ENCODE results near the gene CMTM4. TPM values are rescaled to one million over a fixed set of nuclear protein-coding genes. Genes with fewer than 3 reads are reported as not detected.
"Not testable (repeated sequence)": the region's sequence is repeated elsewhere in the genome, so short reads cannot be mapped to it uniquely, and the experiment has no call there.

The CMTM4 gene
- polyA plus RNA-seq, 4 donors, result 21.0 to 67.0 (median 62.7) TPM

DNA sequence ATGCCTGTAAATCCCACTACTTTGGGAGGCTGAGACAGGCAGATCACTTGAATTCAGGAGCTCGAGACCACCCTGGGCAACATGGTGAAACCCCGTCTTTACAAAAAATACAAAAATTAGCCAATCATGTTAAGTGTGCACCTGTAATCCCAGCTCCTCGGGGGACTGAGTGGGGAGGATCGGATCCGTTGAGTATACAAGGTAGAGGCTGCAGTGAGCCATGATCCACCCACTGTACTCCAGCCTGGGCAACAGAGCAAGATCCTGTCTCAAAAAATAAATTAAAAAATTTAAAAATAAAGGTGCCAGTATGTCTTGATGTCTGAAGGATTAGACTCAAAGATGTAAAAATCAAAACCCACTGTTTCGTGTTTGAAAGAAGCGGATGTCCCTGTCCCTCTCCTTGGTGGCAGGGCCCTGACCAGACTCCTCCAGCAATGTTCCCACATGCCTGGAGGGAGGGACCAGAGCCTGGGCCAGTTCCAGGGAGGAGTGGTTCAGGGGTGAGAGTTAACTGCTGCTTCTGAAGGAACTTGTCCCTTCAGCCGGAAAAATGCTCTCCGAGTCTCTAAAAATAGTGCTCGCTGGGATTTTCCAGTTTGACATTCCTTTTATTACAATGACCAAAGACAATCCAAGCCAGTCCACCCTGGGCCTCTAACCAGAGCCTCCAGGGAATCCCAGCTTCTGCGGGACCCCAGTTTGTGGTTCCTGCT lies 9.4 kb upstream of the CMTM4 start:
- DNase-seq (ENCODE audit: low read depth in 4 of 4, low spot score in 3 of 4), result no peak

DNA sequence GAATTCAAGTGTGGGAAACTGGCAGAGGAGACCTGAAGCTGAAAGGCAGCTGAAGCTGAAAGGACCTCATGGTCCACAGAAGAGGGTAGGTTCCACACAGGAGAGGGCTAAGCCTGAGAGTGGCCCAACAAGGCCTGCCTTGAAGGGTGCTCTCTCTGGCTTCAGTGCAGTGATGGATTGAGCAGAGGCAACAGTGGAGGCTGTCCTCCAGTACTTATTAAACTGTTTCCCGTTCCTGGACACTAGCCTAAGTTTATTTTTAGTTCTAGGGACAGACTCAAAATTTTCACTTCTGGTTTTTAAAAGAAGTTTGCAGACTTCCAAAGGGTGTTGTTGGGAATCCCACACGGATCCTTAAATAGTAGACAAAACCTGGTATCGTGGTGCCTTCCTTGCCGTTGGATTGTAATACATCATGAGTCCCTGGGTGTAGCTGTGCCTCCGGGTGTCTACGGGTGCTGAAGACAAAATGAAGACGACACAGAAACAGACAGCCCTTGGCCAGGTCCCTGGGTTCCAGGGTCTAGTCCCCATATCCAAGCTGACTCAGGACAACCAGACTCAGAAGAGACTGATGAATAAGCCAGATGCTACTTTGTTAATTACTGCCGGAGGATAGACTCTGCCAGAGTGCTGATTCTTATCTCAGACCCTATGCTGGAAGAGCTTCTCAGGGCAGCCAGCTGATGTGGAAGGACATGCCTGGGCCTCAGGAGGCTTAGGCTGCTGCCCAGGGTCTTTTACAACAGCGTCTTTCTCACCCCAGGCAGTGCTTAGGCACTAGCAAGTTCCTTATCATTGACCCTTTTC lies 7.1 kb upstream of the CMTM4 start:
- no peak for DNase-seq (ENCODE audit: low read depth in 4 of 4, low spot score in 3 of 4)

DNA sequence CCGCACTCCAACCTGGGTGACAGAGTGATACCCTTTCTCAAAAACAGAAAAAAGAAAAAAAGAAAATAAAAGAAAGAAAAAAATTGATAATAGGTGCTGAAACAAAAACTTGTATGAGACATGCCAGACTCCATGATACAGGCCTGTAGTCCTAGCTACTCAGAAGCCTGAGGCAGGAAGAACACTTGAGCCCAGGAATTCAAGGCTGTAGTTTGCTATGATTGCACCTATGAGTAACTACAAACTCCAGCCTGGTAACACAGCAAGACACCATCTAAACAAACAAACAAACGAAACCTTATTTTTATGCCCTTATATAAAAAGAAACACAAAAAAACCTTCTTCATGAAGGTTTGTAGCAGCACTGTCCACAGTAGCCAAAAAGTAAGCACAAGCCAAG lies 5.0 kb upstream of the CMTM4 start:
- no peak for DNase-seq (ENCODE audit: low read depth in 4 of 4, low spot score in 3 of 4)

GRCh38 chr16:66701026-66701425 lies 4.5 kb upstream of the CMTM4 start:
- no peak for DNase-seq (ENCODE audit: low read depth in 4 of 4, low spot score in 3 of 4)

- no peak for DNase-seq (ENCODE audit: low read depth in 4 of 4, low spot score in 3 of 4)
Observed at GRCh38 chr16:66699898-66700297, 3.4 kb upstream of the CMTM4 start.

GRCh38 chr16:66698046-66698445 lies 1.5 kb upstream of the CMTM4 start:
- DNase-seq (ENCODE audit: low read depth in 4 of 4, low spot score in 3 of 4), result no peak

GRCh38 chr16:66695935-66696668 lies 441 bp downstream of the CMTM4 start:
- no peak for DNase-seq (ENCODE audit: low read depth in 4 of 4, low spot score in 3 of 4)

DNA sequence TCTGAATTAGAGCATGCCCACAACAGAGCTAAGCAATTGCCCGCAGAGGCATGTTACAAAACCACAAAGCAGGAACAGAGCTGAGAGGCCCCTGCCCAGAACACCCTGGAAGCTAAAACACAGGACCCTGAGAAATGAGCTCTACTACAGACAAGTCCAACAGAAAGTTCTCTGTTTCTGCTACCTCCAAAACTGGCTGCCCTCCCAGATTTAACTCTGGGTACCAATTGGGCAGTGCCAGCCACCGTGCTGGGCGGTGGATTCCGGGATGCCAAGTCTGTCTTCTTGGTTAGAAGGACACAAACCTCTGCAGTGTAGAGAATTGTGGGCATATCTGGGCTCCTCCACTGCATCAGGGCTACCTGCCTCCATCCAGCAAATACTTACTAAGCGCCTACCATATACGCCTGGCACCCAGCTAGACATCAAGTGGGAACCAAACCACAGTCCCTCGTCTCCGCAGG lies 1.0 kb downstream of the CMTM4 start:
- no peak for DNase-seq (ENCODE audit: low read depth in 4 of 4, low spot score in 3 of 4)

GRCh38 chr16:66693149-66693548 lies 3.4 kb downstream of the CMTM4 start:
- no peak for DNase-seq (ENCODE audit: low read depth in 4 of 4, low spot score in 3 of 4)

GRCh38 chr16:66692341-66692740 lies 4.2 kb downstream of the CMTM4 start:
- no peak for DNase-seq (ENCODE audit: low read depth in 4 of 4, low spot score in 3 of 4)

DNA sequence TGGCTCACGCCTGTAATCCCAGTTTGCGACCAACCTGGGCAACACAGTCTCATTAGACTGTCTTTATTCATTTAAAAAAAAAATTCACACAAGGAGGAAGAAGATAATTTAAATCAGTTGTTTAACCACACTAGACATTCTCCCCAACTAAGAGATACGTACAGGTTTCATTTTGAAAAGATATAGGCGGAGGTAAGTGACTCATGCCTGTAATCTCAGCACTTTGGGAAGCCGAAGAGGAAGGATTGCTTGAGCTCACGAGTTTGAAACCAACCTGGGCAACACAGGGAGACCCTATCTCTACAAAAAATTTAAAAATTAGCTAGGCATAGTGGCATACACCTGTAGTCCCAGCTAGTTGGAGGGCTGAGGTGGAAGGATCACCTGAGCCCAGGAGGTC lies 5.3 kb downstream of the CMTM4 start:
- DNase-seq (ENCODE audit: low read depth in 4 of 4, low spot score in 3 of 4), result no peak

DNA sequence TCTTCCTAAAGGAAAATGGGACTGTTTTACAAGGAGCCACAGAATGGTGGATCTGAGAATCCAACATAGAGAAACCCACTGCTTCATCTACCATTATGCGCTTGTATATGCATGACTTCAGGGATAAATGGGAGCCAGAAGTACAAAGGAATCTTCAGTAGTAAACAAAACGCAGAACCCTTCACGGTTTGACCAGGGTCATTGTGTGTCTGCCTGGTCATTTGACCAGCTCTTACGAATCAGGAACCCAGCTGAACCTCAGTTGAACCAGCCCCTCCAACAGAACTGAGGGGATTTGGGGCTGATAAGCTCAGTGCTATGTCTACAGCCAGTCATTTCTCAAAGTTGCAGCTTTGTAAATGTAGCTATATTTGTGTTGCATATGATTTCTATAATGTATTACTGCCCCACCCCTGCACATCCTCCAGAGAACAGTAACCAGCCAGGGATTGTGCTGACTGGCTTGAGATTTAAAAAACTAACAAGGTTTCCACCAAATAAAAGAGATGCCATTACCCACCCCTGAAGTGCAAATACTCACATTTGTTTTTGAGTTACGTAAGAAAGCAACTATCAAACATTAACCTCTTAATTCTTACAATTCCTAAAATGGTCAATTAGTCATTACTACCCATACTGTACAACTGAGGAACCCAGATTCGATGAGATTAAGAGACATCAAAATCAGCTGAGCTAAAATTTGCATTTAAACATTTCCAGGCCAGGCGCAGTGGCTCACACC lies 6.3 kb downstream of the CMTM4 start:
- DNase-seq (ENCODE audit: low read depth in 4 of 4, low spot score in 3 of 4), result no peak

- DNase-seq (ENCODE audit: low read depth in 4 of 4, low spot score in 3 of 4), result no peak
Observed at GRCh38 chr16:66689282-66689681, 7.3 kb downstream of the CMTM4 start.

DNA sequence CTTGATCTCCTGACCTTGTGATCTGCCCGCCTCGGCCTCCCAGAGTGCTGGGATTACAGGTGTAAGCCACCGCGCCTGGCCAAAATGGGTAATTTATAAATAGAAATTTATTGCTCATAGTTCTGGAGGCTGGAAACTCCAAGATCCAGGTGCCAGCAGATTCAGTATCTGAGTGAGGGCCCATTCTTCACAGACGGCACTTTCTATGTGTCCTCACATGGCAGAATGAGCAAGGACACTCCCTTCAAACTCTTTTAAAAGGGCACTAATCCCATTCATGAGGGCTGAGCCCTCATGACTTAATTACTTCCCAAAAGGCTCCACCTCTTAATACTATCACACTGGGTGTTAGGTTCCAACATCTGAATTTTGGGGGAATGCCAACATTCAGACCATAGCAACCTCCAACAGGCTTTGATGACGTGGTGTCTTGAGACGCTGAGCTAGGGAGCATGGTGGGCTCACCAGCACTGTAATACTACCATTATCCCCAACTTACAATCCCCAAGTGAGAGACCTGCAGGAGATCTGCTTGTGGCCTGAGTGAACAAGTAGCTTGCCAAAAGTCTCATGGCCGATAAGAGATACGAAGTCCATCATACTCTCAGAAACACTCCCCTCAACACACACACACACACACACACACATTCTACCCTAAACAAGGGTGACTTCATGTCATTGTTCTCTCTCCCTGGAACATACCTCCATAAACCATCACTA lies 8.5 kb downstream of the CMTM4 start:
- no peak for DNase-seq (ENCODE audit: low read depth in 4 of 4, low spot score in 3 of 4)

GRCh38 chr16:66685501-66686115 lies 10.9 kb downstream of the CMTM4 start:
- not testable (repeated sequence) for DNase-seq (ENCODE audit: low read depth in 4 of 4, low spot score in 3 of 4)

GRCh38 chr16:66682271-66682670 lies 14.3 kb downstream of the CMTM4 start:
- no peak for DNase-seq (ENCODE audit: low read depth in 4 of 4, low spot score in 3 of 4)

DNA sequence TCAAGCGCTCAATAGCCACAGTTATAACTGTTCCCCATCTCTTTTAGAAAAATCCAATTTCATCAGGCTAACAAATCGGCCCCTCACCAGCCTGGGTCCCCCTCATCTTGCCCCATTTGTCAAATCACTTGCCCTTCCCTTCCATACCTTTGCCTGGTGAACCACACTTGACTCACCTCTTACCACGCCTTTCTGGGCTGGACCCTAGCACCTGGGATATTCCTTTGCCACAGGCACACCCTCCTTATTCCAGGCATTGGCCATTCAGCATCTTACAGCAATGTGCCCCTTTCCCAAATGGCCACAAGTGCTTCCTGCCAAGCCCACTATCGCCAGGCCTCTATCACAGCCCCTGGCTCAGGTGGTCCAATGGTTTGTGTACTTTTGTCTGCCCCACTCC lies 14.9 kb downstream of the CMTM4 start:
- no peak for DNase-seq (ENCODE audit: low read depth in 4 of 4, low spot score in 3 of 4)

- DNase-seq (ENCODE audit: low read depth in 4 of 4, low spot score in 3 of 4), result no peak
Observed at GRCh38 chr16:66678337-66678736, 18.2 kb downstream of the CMTM4 start.

GRCh38 chr16:66677836-66678235 lies 18.7 kb downstream of the CMTM4 start:
- DNase-seq (ENCODE audit: low read depth in 4 of 4, low spot score in 3 of 4), result no peak

DNA sequence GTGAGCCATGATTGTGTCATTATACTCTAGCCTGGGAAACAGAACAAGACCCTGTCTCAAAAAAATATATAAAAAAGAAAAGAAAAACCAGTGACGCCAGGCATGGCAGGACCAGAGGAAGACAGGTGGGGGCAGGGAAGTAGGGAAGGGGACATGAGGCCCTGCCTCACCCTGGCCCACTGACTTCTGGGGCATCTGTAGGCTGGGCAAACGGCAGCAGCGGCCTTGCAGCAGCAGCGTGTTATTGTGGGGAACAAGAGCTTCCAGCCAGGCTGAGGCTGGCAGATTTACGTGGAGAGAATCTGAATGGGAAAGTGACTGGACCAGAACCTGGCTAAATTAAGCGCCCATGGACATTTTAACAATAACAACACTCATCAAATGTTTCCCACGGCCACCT lies 19.4 kb downstream of the CMTM4 start:
- DNase-seq (ENCODE audit: low read depth in 4 of 4, low spot score in 3 of 4), result no peak

Measured in left renal pelvis (tissue), 4 donors.